ENCODE data around the gene NDST1.

Gene NDST1

GRCh38 chr5:150574818-150575547, 67.1 kb downstream of the NDST1 start:
- no peak for DNase-seq

- no peak for DNase-seq
Observed at GRCh38 chr5:150575745-150576448, 68.0 kb downstream of the NDST1 start.

- no peak for DNase-seq
Observed at GRCh38 chr5:150576449-150576949, 68.6 kb downstream of the NDST1 start.

- no peak for DNase-seq
Observed at GRCh38 chr5:150577378-150578139, 69.6 kb downstream of the NDST1 start.

GRCh38 chr5:150578781-150579461, 71.0 kb downstream of the NDST1 start:
- DNase-seq: no peak

- DNase-seq: no peak
Observed at GRCh38 chr5:150579462-150580400, 71.8 kb downstream of the NDST1 start.

- no peak for DNase-seq
Observed at GRCh38 chr5:150580917-150581316, 73.0 kb downstream of the NDST1 start.

GRCh38 chr5:150582241-150583109, 74.5 kb downstream of the NDST1 start:
- DNase-seq: no peak

- no peak for DNase-seq
Observed at GRCh38 chr5:150583541-150584225, 75.8 kb downstream of the NDST1 start.

- no peak for DNase-seq
Observed at GRCh38 chr5:150584556-150585335, 76.8 kb downstream of the NDST1 start.

GRCh38 chr5:150585781-150586341, 77.9 kb downstream of the NDST1 start:
- DNase-seq: no peak

GRCh38 chr5:150587016-150587415, 79.1 kb downstream of the NDST1 start:
- DNase-seq: no peak

- DNase-seq: no peak
Observed at GRCh38 chr5:150587856-150588595, 80.1 kb downstream of the NDST1 start.

GRCh38 chr5:150588596-150588890, 80.6 kb downstream of the NDST1 start:
- DNase-seq: no peak

- DNase-seq: no peak
Observed at GRCh38 chr5:150589862-150590601, 82.1 kb downstream of the NDST1 start.

GRCh38 chr5:150590979-150591695, 83.2 kb downstream of the NDST1 start:
- DNase-seq: no peak

- DNase-seq: no peak
Observed at GRCh38 chr5:150593593-150593992, 85.7 kb downstream of the NDST1 start.
